ENCODE results near the gene MGAT5.

The MGAT5 gene

DNA sequence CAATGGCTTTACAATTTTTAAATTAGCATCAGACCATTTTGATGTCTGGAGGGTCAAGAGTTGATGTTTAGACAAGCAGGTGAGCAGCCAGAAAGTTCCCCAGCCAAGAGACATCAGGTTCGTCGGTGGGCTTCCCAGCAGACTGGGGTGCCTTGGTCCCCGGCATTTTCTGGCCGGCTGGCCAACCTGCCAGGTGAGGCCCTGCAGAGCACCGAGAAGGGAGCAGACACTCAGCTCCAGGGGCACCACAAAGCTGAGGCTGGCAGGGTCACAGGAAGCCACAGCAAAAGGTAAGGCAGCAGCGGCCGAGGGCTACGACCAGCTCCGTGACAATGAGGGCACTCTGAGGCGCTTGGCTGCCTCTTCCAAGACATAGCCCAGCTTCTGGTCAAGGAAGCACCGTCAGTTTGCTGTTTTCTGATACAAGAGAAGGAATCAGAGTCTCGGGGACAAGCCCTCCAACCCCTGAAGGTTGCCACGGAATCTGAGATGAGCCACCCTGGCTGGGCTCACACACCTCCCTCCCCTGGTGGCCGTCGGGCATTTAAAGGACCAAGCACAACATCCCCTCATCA, 229.0 kb downstream of the MGAT5 start (continued):
- TF ChIP-seq PRDM4 (tag by site-specific recombination; IDR thresholded peaks at IDR 0.05) (no peak), ZNF530 (tag by site-specific recombination; IDR thresholded peaks at IDR 0.05; ENCODE audit: low read depth) (no peak), ZBTB48 (tag by site-specific recombination; IDR thresholded peaks at IDR 0.05) (no peak), ZNF266 (tag by site-specific recombination; IDR thresholded peaks at IDR 0.05; ENCODE audit: low read depth) (no peak), ZNF610 (tag by site-specific recombination; IDR thresholded peaks at IDR 0.05; ENCODE audit: borderline replicate concordance) (no peak), ZNF280C (tag by site-specific recombination; IDR thresholded peaks at IDR 0.05) (no peak), ZIC2 (tag by site-specific recombination; IDR thresholded peaks at IDR 0.05) (no peak), ZNF529 (tag by site-specific recombination; IDR thresholded peaks at IDR 0.05; ENCODE audit: insufficient replicate concordance) (no peak), ZNF169 (tag by site-specific recombination; IDR thresholded peaks at IDR 0.05) (no peak), BCL11A (tag by site-specific recombination; IDR thresholded peaks at IDR 0.05; ENCODE audit: low read depth) (no peak)
- TF ChIP-seq, protein P1, sequence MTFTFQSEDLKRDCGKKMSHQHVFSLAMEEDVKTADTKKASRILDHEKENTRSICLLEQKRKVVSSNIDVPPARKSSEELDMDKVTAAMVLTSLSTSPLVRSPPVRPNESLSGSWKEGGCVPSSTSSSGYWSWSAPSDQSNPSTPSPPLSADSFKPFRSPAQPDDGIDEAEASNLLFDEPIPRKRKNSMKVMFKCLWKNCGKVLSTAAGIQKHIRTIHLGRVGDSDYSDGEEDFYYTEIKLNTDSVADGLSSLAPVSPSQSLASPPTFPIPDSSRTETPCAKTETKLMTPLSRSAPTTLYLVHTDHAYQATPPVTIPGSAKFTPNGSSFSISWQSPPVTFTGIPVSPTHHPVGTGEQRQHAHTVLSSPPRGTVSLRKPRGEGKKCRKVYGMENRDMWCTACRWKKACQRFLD (tag by site-specific recombination; IDR thresholded peaks at IDR 0.05) = no peak
- TF ChIP-seq, protein P2, sequence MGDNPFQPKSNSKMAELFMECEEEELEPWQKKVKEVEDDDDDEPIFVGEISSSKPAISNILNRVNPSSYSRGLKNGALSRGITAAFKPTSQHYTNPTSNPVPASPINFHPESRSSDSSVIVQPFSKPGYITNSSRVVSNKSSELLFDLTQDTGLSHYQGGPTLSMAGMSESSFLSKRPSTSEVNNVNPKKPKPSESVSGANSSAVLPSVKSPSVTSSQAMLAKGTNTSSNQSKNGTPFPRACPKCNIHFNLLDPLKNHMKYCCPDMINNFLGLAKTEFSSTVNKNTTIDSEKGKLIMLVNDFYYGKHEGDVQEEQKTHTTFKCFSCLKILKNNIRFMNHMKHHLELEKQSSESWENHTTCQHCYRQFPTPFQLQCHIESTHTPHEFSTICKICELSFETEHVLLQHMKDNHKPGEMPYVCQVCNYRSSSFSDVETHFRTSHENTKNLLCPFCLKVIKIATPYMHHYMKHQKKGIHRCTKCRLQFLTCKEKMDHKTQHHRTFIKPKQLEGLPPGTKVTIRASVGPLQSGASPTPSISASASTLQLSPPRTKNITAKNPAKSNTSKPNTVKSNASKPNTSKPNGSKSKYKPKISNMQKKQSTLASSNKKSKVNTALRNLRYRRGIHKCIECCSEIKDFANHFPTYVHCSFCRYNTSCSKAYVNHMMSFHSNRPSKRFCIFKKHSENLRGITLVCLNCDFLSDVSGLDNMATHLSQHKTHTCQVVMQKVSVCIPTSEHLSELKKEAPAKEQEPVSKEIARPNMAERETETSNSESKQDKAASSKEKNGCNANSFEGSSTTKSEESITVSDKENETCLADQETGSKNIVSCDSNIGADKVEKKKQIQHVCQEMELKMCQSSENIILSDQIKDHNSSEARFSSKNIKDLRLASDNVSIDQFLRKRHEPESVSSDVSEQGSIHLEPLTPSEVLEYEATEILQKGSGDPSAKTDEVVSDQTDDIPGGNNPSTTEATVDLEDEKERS (tag by site-specific recombination; IDR thresholded peaks at IDR 0.05) = no peak

- Histone ChIP-seq H3K9me3 (ENCODE audit: control insufficient read depth, insufficient read depth, low read depth, low read length) (no peaks in the 10 kb centered on the region), H3K36me3 (ENCODE audit: control insufficient read depth in 2 of 2, insufficient read depth in 1 of 2, low read length in 2 of 2) (no peaks in the 10 kb centered on the region), H3K4me1 (ENCODE audit: control insufficient read depth, insufficient read depth, low read length) (no peaks in the 10 kb centered on the region), H3K4me3 (ENCODE audit: low read depth, low read length) (no peak overlapping the region), H3K27ac (ENCODE audit: extremely low read depth, low read depth, low read length) (no peak overlapping the region)
- ChIA-PET CTCF (no interaction called here), POLR2A (no interaction called here)
- TF ChIP-seq ZNF394 (tag by site-specific recombination; IDR thresholded peaks at IDR 0.05; ENCODE audit: borderline replicate concordance) (no peak), ZBTB21 (tag by site-specific recombination; IDR thresholded peaks at IDR 0.05) (no peak), ZNF202 (tag by site-specific recombination; IDR thresholded peaks at IDR 0.05; ENCODE audit: borderline replicate concordance) (no peak), ZNF645 (tag by site-specific recombination; IDR thresholded peaks at IDR 0.05) (no peak), ZNF10 (tag by site-specific recombination; IDR thresholded peaks at IDR 0.05) (no peak), ZNF140 (tag by site-specific recombination; IDR thresholded peaks at IDR 0.05) (no peak), TRIM28 (IDR thresholded peaks at IDR 0.05; ENCODE audit: borderline replicate concordance, low read length) (no peak), ZNF677 (tag by site-specific recombination; IDR thresholded peaks at IDR 0.05) (no peak)
- TF ChIP-seq, protein P3, sequence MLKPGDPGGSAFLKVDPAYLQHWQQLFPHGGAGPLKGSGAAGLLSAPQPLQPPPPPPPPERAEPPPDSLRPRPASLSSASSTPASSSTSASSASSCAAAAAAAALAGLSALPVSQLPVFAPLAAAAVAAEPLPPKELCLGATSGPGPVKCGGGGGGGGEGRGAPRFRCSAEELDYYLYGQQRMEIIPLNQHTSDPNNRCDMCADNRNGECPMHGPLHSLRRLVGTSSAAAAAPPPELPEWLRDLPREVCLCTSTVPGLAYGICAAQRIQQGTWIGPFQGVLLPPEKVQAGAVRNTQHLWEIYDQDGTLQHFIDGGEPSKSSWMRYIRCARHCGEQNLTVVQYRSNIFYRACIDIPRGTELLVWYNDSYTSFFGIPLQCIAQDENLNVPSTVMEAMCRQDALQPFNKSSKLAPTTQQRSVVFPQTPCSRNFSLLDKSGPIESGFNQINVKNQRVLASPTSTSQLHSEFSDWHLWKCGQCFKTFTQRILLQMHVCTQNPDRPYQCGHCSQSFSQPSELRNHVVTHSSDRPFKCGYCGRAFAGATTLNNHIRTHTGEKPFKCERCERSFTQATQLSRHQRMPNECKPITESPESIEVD (tag by site-specific recombination; IDR thresholded peaks at IDR 0.05) = no peak
These were observed 236.0 kb downstream of the MGAT5 start for GRCh38 chr2:134489732-134490384.
